ENCODE data around the gene SNIP1. TPM values are rescaled to one million over a fixed set of nuclear protein-coding genes. Genes with fewer than 3 reads are reported as not detected.
"Not testable (repeated sequence)": the region's sequence is repeated elsewhere in the genome, so short reads cannot be mapped to it uniquely, and the experiment has no call there.

The SNIP1 gene
- total RNA-seq, 2 experiments from 2014 or later: 18.3 to 21.8 TPM

DNA sequence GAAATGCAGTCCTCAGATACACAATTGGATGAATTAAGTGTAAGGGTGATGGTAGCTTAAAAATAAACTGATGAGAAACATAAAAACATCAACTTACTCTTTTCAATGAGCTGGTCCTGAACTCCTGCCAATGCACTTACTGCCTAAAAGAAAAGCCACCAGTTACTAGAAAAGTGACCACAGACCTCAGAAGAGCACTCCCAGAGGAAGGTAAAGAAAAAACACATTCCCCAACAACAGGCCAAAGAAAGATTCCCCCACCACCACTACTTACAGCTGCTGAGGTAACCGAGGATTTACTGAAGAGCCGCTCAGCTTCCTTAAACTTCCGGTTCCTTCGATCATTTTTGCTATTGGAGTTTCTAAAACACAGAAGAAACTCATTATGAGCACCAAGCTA, 44.9 kb downstream of the SNIP1 start:
- DNase-seq (no peak), ATAC-seq (no peak)
- ChIA-PET CTCF (interaction anchor here (0.8 to 1.8 kb wide), 8 partner anchors 9 to 58 kb away, joined by 3 to 12 read pairs (median 3); no protein-coding TSS in a partner anchor), POLR2A (interaction anchor here (0.9 to 1.0 kb wide), 2 partner anchors 10 to 14 kb away, joined by 3 read pairs; no protein-coding TSS in a partner anchor)
- no peak overlapping the region for H3K4me3 Mint-ChIP-seq
- intact Hi-C loops (cut with micrococcal nuclease): no loop called here
- H3K36me3 Mint-ChIP-seq (ENCODE audit: low read depth): peaks cover 52% of the 10 kb centered on the region
- no peaks in the 10 kb centered on the region for H3K9me3 Mint-ChIP-seq
- no peaks in the 10 kb centered on the region for H3K27me3 Mint-ChIP-seq
- H3K4me1 Mint-ChIP-seq (ENCODE audit: low read depth): peaks cover 36% of the 10 kb centered on the region
- H3K27ac Mint-ChIP-seq: peak overlapping the region; percentile 22
- TF ChIP-seq, protein P1, sequence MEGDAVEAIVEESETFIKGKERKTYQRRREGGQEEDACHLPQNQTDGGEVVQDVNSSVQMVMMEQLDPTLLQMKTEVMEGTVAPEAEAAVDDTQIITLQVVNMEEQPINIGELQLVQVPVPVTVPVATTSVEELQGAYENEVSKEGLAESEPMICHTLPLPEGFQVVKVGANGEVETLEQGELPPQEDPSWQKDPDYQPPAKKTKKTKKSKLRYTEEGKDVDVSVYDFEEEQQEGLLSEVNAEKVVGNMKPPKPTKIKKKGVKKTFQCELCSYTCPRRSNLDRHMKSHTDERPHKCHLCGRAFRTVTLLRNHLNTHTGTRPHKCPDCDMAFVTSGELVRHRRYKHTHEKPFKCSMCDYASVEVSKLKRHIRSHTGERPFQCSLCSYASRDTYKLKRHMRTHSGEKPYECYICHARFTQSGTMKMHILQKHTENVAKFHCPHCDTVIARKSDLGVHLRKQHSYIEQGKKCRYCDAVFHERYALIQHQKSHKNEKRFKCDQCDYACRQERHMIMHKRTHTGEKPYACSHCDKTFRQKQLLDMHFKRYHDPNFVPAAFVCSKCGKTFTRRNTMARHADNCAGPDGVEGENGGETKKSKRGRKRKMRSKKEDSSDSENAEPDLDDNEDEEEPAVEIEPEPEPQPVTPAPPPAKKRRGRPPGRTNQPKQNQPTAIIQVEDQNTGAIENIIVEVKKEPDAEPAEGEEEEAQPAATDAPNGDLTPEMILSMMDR (IDR thresholded peaks at IDR 0.05): no peak

DNA sequence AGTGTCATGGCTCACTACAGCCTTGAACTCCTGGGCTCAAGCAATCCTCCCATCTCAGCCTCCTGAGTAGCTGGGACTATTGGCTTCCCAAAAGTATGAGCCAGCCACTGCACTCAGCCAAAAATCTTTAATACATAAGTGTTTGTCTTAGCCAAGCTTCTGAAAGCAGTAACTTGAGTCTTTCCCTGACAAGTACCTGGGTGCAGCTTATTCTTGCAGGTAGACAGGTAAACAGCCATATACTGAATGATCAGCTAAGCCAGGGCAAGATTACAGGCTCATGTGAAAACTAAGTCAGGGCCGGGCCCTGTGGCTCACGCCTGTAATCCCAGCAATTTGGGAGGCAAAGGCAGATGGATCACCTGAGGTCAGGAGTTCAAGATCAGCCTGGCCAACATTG, 47.4 kb downstream of the SNIP1 start:
- CTCF ChIA-PET: interaction anchor here (1.0 to 2.9 kb wide), 2 partner anchors 9 to 20 kb away, joined by 3 to 17 read pairs; no protein-coding TSS in a partner anchor
- TF ChIP-seq, protein P1 (IDR thresholded peaks at IDR 0.05): no peak
- Mint-ChIP-seq H3K4me3 (no peak overlapping the region), H3K9me3 (no peaks in the 10 kb centered on the region), H3K27ac (no peak overlapping the region), H3K36me3 (ENCODE audit: low read depth) (peaks cover 43% of the 10 kb centered on the region), H3K27me3 (no peaks in the 10 kb centered on the region), H3K4me1 (ENCODE audit: low read depth) (peaks cover 29% of the 10 kb centered on the region)
- DNase-seq (no peak), ATAC-seq (no peak)
- POLR2A ChIA-PET: interaction anchor here (1.4 kb wide), 1 partner anchor 28 kb away, joined by 7 read pairs; no protein-coding TSS in a partner anchor
- intact Hi-C loops (cut with micrococcal nuclease): no loop called here

GRCh38 chr1:37502791-37503190, 51.3 kb downstream of the SNIP1 start:
- ATAC-seq; intact Hi-C loops (cut with micrococcal nuclease); H3K27me3 Mint-ChIP-seq; H3K9me3 Mint-ChIP-seq; H3K4me3 Mint-ChIP-seq; DNase-seq; H3K27ac Mint-ChIP-seq: not testable (repeated sequence)
- POLR2A ChIA-PET: interaction anchor here (1.2 kb wide), 1 partner anchor 27 kb away, joined by 4 read pairs; no protein-coding TSS in a partner anchor
- CTCF ChIA-PET: interaction anchor here (0.6 to 2.9 kb wide), 4 partner anchors 10 to 22 kb away, joined by 3 to 33 read pairs (median 4); partner anchors contain the start of gene MEAF6
- Mint-ChIP-seq H3K36me3 (ENCODE audit: low read depth) (peaks cover 34% of the 10 kb centered on the region), H3K4me1 (ENCODE audit: low read depth) (peaks cover 17% of the 10 kb centered on the region)

DNA sequence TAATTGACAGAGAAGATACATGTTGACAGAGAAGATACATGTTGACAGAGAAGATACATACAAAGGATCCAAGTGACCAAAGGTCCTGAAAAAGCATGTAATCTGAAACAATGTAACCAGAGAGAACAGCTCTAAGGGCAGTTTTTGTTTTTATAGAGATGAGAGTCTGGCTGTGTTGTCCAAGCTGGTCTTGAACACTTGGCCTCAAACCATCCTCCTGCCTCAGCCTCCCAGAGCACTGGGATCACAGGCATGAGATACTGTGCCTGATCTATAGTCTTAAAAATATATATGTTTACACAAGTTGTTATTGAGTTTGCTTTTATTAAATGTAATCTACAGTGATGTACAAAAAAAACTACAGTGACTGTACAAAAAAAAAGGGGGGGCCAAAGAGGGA, 52.0 kb downstream of the SNIP1 start:
- H3K36me3 Mint-ChIP-seq (ENCODE audit: low read depth): peaks cover 29% of the 10 kb centered on the region
- intact Hi-C loops (cut with micrococcal nuclease): no loop called here
- ChIA-PET CTCF (interaction anchor here (1.0 to 2.9 kb wide), 2 partner anchors 11 to 15 kb away, joined by 4 to 33 read pairs; no protein-coding TSS in a partner anchor), POLR2A (interaction anchor here (1.2 kb wide), 1 partner anchor 27 kb away, joined by 4 read pairs; no protein-coding TSS in a partner anchor)
- H3K9me3 Mint-ChIP-seq: no peaks in the 10 kb centered on the region
- peaks cover 16% of the 10 kb centered on the region for H3K4me1 Mint-ChIP-seq (ENCODE audit: low read depth)
- no peak overlapping the region for H3K27ac Mint-ChIP-seq
- ATAC-seq: no peak
- DNase-seq: no peak
- H3K4me3 Mint-ChIP-seq: no peak overlapping the region
- no peaks in the 10 kb centered on the region for H3K27me3 Mint-ChIP-seq
- TF ChIP-seq, protein P1 (IDR thresholded peaks at IDR 0.05): no peak

- ChIA-PET CTCF (interaction anchor here (2.9 to 17.7 kb wide), 2 partner anchors 15 to 43 kb away, joined by 33 to 380 read pairs; no protein-coding TSS in a partner anchor), POLR2A (no interaction called here)
- Mint-ChIP-seq H3K4me3 (no peak overlapping the region), H3K27me3 (no peaks in the 10 kb centered on the region), H3K36me3 (ENCODE audit: low read depth) (peaks cover 26% of the 10 kb centered on the region), H3K9me3 (no peaks in the 10 kb centered on the region), H3K4me1 (ENCODE audit: low read depth) (peaks cover 16% of the 10 kb centered on the region), H3K27ac (no peak overlapping the region)
- no peak for ATAC-seq
- intact Hi-C loops (cut with micrococcal nuclease): no loop called here
- TF ChIP-seq, protein P1 (IDR thresholded peaks at IDR 0.05): no peak
- DNase-seq: no peak
These were observed 52.4 kb downstream of the SNIP1 start for GRCh38 chr1:37501661-37502060.
